Ascending aorta (tissue), 2 donors: ENCODE data around the gene KMT5B. TPM values are rescaled to one million over a fixed set of nuclear protein-coding genes. Genes with fewer than 3 reads are reported as not detected.

ENCODE experiments used
- DNase-seq, 2 donors: peaks; one replicate each; pipeline ENCODE4 v3.0.0-alpha.2; 2019; ENCODE audit warnings: low spot score in 2 of 2
- H3K27ac ChIP-seq, 2 donors: fragments of 200-600 bp; sonication (generic); one replicate each; pipeline ENCODE4 v1.5.1; 2016 to 2017; ENCODE audit warnings: mild to moderate bottlenecking in 1 of 2
- H3K27me3 ChIP-seq: fragments of 200-600 bp; sonication (generic); one replicate; pipeline ENCODE4 v1.5.1; 2017
- H3K36me3 ChIP-seq, 2 donors: fragments of 200-600 bp; sonication (generic); one replicate each; pipeline ENCODE4 v1.5.1; 2016
- H3K4me1 ChIP-seq, 2 donors: fragments of 200-600 bp; sonication (generic); one replicate each; pipeline ENCODE4 v1.5.1; 2016 to 2017; ENCODE audit warnings: mild to moderate bottlenecking in 1 of 2
- H3K4me3 ChIP-seq, 2 donors: fragments of 200-600 bp; sonication (generic); one replicate each; pipeline ENCODE4 v1.5.1; 2016 to 2017; ENCODE audit warnings: mild to moderate bottlenecking in 1 of 2
- H3K9me3 ChIP-seq, 2 donors: fragments of 200-600 bp; sonication (generic); one replicate each; pipeline ENCODE4 v1.5.1; 2016
- CTCF ChIP-seq, 3 experiments: fragments of 200-600 bp in 2 of 3; fragments of 450-650 bp in 1 of 3; sonication (generic) in 2 of 3; IDR thresholded peaks; one replicate each; pipeline ENCODE4 v1.5.1; 2016 to 2019; ENCODE audit warnings: antibody characterized with exemption in 3 of 3, mild to moderate bottlenecking in 1 of 3, moderate library complexity in 1 of 3
- intact Hi-C: fragments of 100-400 bp; cut with DNase I; formaldehyde crosslinking; loops from one replicate; pipeline ENCODE4 v1.15.1; 2023
- total RNA-seq: library from RNA; depleted of rRNA; stranded (reverse); fragments of >200 nt; gene quantifications from one replicate; pipeline ENCODE4 v1.1.0, GENCODE V29; 2016

Gene KMT5B
- total RNA-seq, 1 donor from 2014 or later = 82.0 TPM

- H3K27ac ChIP-seq = no peak overlapping the region
- no peaks in the 10 kb centered on the region for H3K4me1 ChIP-seq
- no peak for DNase-seq
- TF ChIP-seq CTCF (IDR thresholded peaks at IDR 0.05) = no peak
- intact Hi-C loops = no loop called here
- peaks cover 26 to 50% of the 10 kb centered on the region in 2 donors for H3K36me3 ChIP-seq
- H3K4me3 ChIP-seq = no peak overlapping the region
- no peaks in the 10 kb centered on the region for H3K9me3 ChIP-seq
- no peaks in the 10 kb centered on the region for H3K27me3 ChIP-seq
Measured at GRCh38 chr11:68159161-68159560, 53.9 kb downstream of the KMT5B start.

GRCh38 chr11:68158580-68158979 is 54.5 kb downstream of the KMT5B start:
- no peaks in the 10 kb centered on the region for H3K4me1 ChIP-seq

GRCh38 chr11:68153742-68154141 is 59.4 kb downstream of the KMT5B start:
- intact Hi-C loops = no loop called here
- peaks cover 12 to 18% of the 10 kb centered on the region in 2 donors for H3K36me3 ChIP-seq
- H3K27ac ChIP-seq = no peak overlapping the region

More at GRCh38 chr11:68158580-68158979, 54.5 kb downstream of the KMT5B start:
- H3K27ac ChIP-seq = no peak overlapping the region
- intact Hi-C loops = no loop called here
- no peak for TF ChIP-seq CTCF (IDR thresholded peaks at IDR 0.05)
- no peaks in the 10 kb centered on the region for H3K9me3 ChIP-seq
- DNase-seq = no peak
- H3K4me3 ChIP-seq = no peak overlapping the region
- H3K27me3 ChIP-seq = no peaks in the 10 kb centered on the region
- H3K36me3 ChIP-seq = peaks cover 21 to 46% of the 10 kb centered on the region in 2 donors

GRCh38 chr11:68150037-68150436 is 63.1 kb downstream of the KMT5B start:
- no peaks in the 10 kb centered on the region for H3K9me3 ChIP-seq
- TF ChIP-seq CTCF (IDR thresholded peaks at IDR 0.05) = no peak
- no peak overlapping the region for H3K27ac ChIP-seq
- intact Hi-C loops = no loop called here
- no peak overlapping the region for H3K4me3 ChIP-seq
- no peaks in the 10 kb centered on the region for H3K36me3 ChIP-seq
- DNase-seq = no peak
- H3K27me3 ChIP-seq = no peaks in the 10 kb centered on the region
- H3K4me1 ChIP-seq = peaks cover 0 to 6% of the 10 kb centered on the region in 2 donors

More at GRCh38 chr11:68153742-68154141, 59.4 kb downstream of the KMT5B start:
- H3K4me1 ChIP-seq = no peaks in the 10 kb centered on the region
- H3K9me3 ChIP-seq = no peaks in the 10 kb centered on the region
- TF ChIP-seq CTCF (IDR thresholded peaks at IDR 0.05) = no peak
- peak in 1 of 2 donors; percentile 31 for DNase-seq
- no peaks in the 10 kb centered on the region for H3K27me3 ChIP-seq
- H3K4me3 ChIP-seq = no peak overlapping the region

GRCh38 chr11:68149417-68149816 is 63.7 kb downstream of the KMT5B start:
- TF ChIP-seq CTCF (IDR thresholded peaks at IDR 0.05) = no peak
- H3K4me1 ChIP-seq = peaks cover 0 to 6% of the 10 kb centered on the region in 2 donors
- H3K9me3 ChIP-seq = no peaks in the 10 kb centered on the region
- intact Hi-C loops = no loop called here
- H3K27me3 ChIP-seq = no peaks in the 10 kb centered on the region
- no peak for DNase-seq
- H3K36me3 ChIP-seq = no peaks in the 10 kb centered on the region
- no peak overlapping the region for H3K27ac ChIP-seq
- H3K4me3 ChIP-seq = no peak overlapping the region

GRCh38 chr11:68148879-68149278 is 64.2 kb downstream of the KMT5B start:
- Histone ChIP-seq H3K4me1 (peaks cover 0 to 6% of the 10 kb centered on the region in 2 donors), H3K27ac (no peak overlapping the region), H3K4me3 (no peak overlapping the region), H3K36me3 (no peaks in the 10 kb centered on the region), H3K27me3 (no peaks in the 10 kb centered on the region), H3K9me3 (no peaks in the 10 kb centered on the region)
- intact Hi-C loops = no loop called here
- DNase-seq = no peak
- no peak for TF ChIP-seq CTCF (IDR thresholded peaks at IDR 0.05)
